Stimulated activated CD4-positive, alpha-beta T cell treated with anti-CD3 and anti-CD28 coated beads, Interleukin-4, amount 100 ng/mL, for 4 hours (primary cell): ENCODE data around the gene TRIM49.
"Not testable (repeated sequence)": the region's sequence is repeated elsewhere in the genome, so short reads cannot be mapped to it uniquely, and the experiment has no call there.

Source experiments
- DNase-seq, 2 experiments: peaks; one replicate each; pipeline ENCODE4 v3.0.0-alpha.2; 2020

The TRIM49 gene

GRCh38 chr11:89808475-89808874 lies at the start of gene TRIM49:
TSS of gene TRIM49 (minus strand) at chr11:89808575. CDS start at chr11:89804469, 4,106 bp downstream.
- DNase-seq: not testable (repeated sequence)

GRCh38 chr11:89826694-89827093 lies 18.3 kb upstream of the TRIM49 start:
- not testable (repeated sequence) for DNase-seq

GRCh38 chr11:89820008-89820407 lies 11.6 kb upstream of the TRIM49 start:
- DNase-seq: not testable (repeated sequence)

- DNase-seq: not testable (repeated sequence)
Measured at GRCh38 chr11:89813535-89813934, 5.2 kb upstream of the TRIM49 start.

- not testable (repeated sequence) for DNase-seq
Measured at GRCh38 chr11:89787506-89788063, 20.8 kb downstream of the TRIM49 start.

GRCh38 chr11:89785726-89786125 lies 22.6 kb downstream of the TRIM49 start:
- not testable (repeated sequence) for DNase-seq

- not testable (repeated sequence) for DNase-seq
Measured at GRCh38 chr11:89750822-89751221, 57.6 kb downstream of the TRIM49 start.
